Memory B cell (primary cell): ENCODE data around the gene SYNE2.
"Not testable (repeated sequence)": the region's sequence is repeated elsewhere in the genome, so short reads cannot be mapped to it uniquely, and the experiment has no call there.

Source experiments
- ATAC-seq: fragments of 150-1000 bp; cut with Tn5 transposase; 2 replicates; pipeline ENCODE4 v1.10.0; 2021; ENCODE audit warnings: low read depth, mild to moderate bottlenecking, moderate library complexity
- DNase-seq, 2 donors: peaks; one replicate each; pipeline ENCODE4 v3.0.0; 2022; ENCODE audit warnings: low spot score in 2 of 2
- H3K27ac Mint-ChIP-seq: one replicate; pipeline ENCODE4 v1.8.0; 2022; ENCODE audit warnings: mild to moderate bottlenecking, moderate library complexity, mixed read lengths
- H3K27me3 Mint-ChIP-seq: one replicate; pipeline ENCODE4 v1.8.0; 2022; ENCODE audit warnings: mixed read lengths
- H3K36me3 Mint-ChIP-seq: one replicate; pipeline ENCODE4 v1.8.0; 2022; ENCODE audit warnings: mild to moderate bottlenecking, mixed read lengths
- H3K4me1 Mint-ChIP-seq: one replicate; pipeline ENCODE4 v1.8.0; 2022; ENCODE audit warnings: mixed read lengths
- H3K4me3 Mint-ChIP-seq: one replicate; pipeline ENCODE4 v1.8.0; 2022; ENCODE audit warnings: mild to moderate bottlenecking, moderate library complexity, mixed read lengths
- H3K9me3 Mint-ChIP-seq: one replicate; pipeline ENCODE4 v1.8.0; 2022; ENCODE audit warnings: mixed read lengths

SYNE2 gene

GRCh38 chr14:64118403-64118742 is 265.6 kb downstream of the SYNE2 start:
- H3K4me3 Mint-ChIP-seq, ATAC-seq, H3K27me3 Mint-ChIP-seq, H3K27ac Mint-ChIP-seq, DNase-seq, H3K4me1 Mint-ChIP-seq, H3K9me3 Mint-ChIP-seq: not testable (repeated sequence)
- peaks cover 11% of the 10 kb centered on the region for H3K36me3 Mint-ChIP-seq

GRCh38 chr14:64118892-64119291 is 266.1 kb downstream of the SYNE2 start:
- H3K9me3 Mint-ChIP-seq = no peaks in the 10 kb centered on the region
- ATAC-seq = no peak
- no peak for DNase-seq
- H3K4me1 Mint-ChIP-seq = no peaks in the 10 kb centered on the region
- H3K4me3 Mint-ChIP-seq = no peak overlapping the region
- H3K27ac Mint-ChIP-seq = no peak overlapping the region
- no peaks in the 10 kb centered on the region for H3K27me3 Mint-ChIP-seq
- peaks cover 13% of the 10 kb centered on the region for H3K36me3 Mint-ChIP-seq

GRCh38 chr14:64119500-64119899 is 266.7 kb downstream of the SYNE2 start:
- no peaks in the 10 kb centered on the region for H3K4me1 Mint-ChIP-seq
- ATAC-seq (no peak), DNase-seq (no peak)
- no peak overlapping the region for H3K4me3 Mint-ChIP-seq
- peaks cover 13% of the 10 kb centered on the region for H3K36me3 Mint-ChIP-seq
- no peak overlapping the region for H3K27ac Mint-ChIP-seq
- no peaks in the 10 kb centered on the region for H3K27me3 Mint-ChIP-seq
- H3K9me3 Mint-ChIP-seq = no peaks in the 10 kb centered on the region

GRCh38 chr14:64119980-64120379 is 267.2 kb downstream of the SYNE2 start:
- no peaks in the 10 kb centered on the region for H3K4me1 Mint-ChIP-seq
- H3K27me3 Mint-ChIP-seq = no peaks in the 10 kb centered on the region
- DNase-seq (no peak), ATAC-seq (no peak)
- no peak overlapping the region for H3K27ac Mint-ChIP-seq
- H3K36me3 Mint-ChIP-seq = peaks cover 13% of the 10 kb centered on the region
- H3K4me3 Mint-ChIP-seq = no peak overlapping the region
- no peaks in the 10 kb centered on the region for H3K9me3 Mint-ChIP-seq

- no peak for DNase-seq
- Mint-ChIP-seq H3K36me3 (peaks cover 14% of the 10 kb centered on the region), H3K27me3 (no peaks in the 10 kb centered on the region), H3K4me3 (no peak overlapping the region), H3K27ac (no peak overlapping the region), H3K9me3 (no peaks in the 10 kb centered on the region), H3K4me1 (no peaks in the 10 kb centered on the region)
- ATAC-seq = no peak
Measured at GRCh38 chr14:64123241-64123822, 270.5 kb downstream of the SYNE2 start.

GRCh38 chr14:64125270-64125669 is 272.5 kb downstream of the SYNE2 start:
- no peaks in the 10 kb centered on the region for H3K27me3 Mint-ChIP-seq
- ATAC-seq = no peak
- H3K27ac Mint-ChIP-seq = no peak overlapping the region
- H3K9me3 Mint-ChIP-seq = no peaks in the 10 kb centered on the region
- H3K36me3 Mint-ChIP-seq = peaks cover 16% of the 10 kb centered on the region
- no peak for DNase-seq
- H3K4me1 Mint-ChIP-seq = no peaks in the 10 kb centered on the region
- H3K4me3 Mint-ChIP-seq = no peak overlapping the region

- peaks cover 17% of the 10 kb centered on the region for H3K36me3 Mint-ChIP-seq
- H3K9me3 Mint-ChIP-seq = no peaks in the 10 kb centered on the region
- no peak overlapping the region for H3K27ac Mint-ChIP-seq
- no peaks in the 10 kb centered on the region for H3K4me1 Mint-ChIP-seq
- no peak overlapping the region for H3K4me3 Mint-ChIP-seq
- ATAC-seq = no peak
- DNase-seq = no peak
- H3K27me3 Mint-ChIP-seq = no peaks in the 10 kb centered on the region
Measured at GRCh38 chr14:64126548-64126947, 273.7 kb downstream of the SYNE2 start.

GRCh38 chr14:64137657-64138290 is 285.0 kb downstream of the SYNE2 start:
- no peak overlapping the region for H3K4me3 Mint-ChIP-seq
- no peak overlapping the region for H3K27ac Mint-ChIP-seq
- H3K36me3 Mint-ChIP-seq = peaks cover 7% of the 10 kb centered on the region
- no peak for ATAC-seq
- H3K27me3 Mint-ChIP-seq = no peaks in the 10 kb centered on the region
- peaks cover 2% of the 10 kb centered on the region for H3K4me1 Mint-ChIP-seq
- no peaks in the 10 kb centered on the region for H3K9me3 Mint-ChIP-seq
- no peak for DNase-seq

- no peaks in the 10 kb centered on the region for H3K27me3 Mint-ChIP-seq
- H3K36me3 Mint-ChIP-seq = peaks cover 11% of the 10 kb centered on the region
- DNase-seq (no peak), ATAC-seq (no peak)
- H3K4me3 Mint-ChIP-seq = no peak overlapping the region
- no peaks in the 10 kb centered on the region for H3K9me3 Mint-ChIP-seq
- no peaks in the 10 kb centered on the region for H3K4me1 Mint-ChIP-seq
- no peak overlapping the region for H3K27ac Mint-ChIP-seq
Measured at GRCh38 chr14:64147126-64147790, 294.5 kb downstream of the SYNE2 start.

- H3K36me3 Mint-ChIP-seq = peaks cover 8% of the 10 kb centered on the region
- no peak overlapping the region for H3K27ac Mint-ChIP-seq
- no peak overlapping the region for H3K4me3 Mint-ChIP-seq
- DNase-seq = no peak
- H3K9me3 Mint-ChIP-seq = no peaks in the 10 kb centered on the region
- H3K4me1 Mint-ChIP-seq = no peaks in the 10 kb centered on the region
- no peaks in the 10 kb centered on the region for H3K27me3 Mint-ChIP-seq
- no peak for ATAC-seq
Measured at GRCh38 chr14:64149921-64150320, 297.1 kb downstream of the SYNE2 start.

GRCh38 chr14:64158608-64159007 is 305.8 kb downstream of the SYNE2 start:
- Mint-ChIP-seq H3K27ac (peak overlapping the region; percentile 65), H3K4me3 (no peak overlapping the region), H3K27me3 (no peaks in the 10 kb centered on the region), H3K36me3 (peaks cover 2% of the 10 kb centered on the region), H3K9me3 (no peaks in the 10 kb centered on the region), H3K4me1 (peaks cover 8% of the 10 kb centered on the region)
- DNase-seq = no peak
- no peak for ATAC-seq

- H3K9me3 Mint-ChIP-seq = no peaks in the 10 kb centered on the region
- no peaks in the 10 kb centered on the region for H3K27me3 Mint-ChIP-seq
- H3K36me3 Mint-ChIP-seq = peaks cover 2% of the 10 kb centered on the region
- DNase-seq (peak in 1 of 2 donors; percentile 22), ATAC-seq (peak; percentile 66)
- no peak overlapping the region for H3K27ac Mint-ChIP-seq
- H3K4me1 Mint-ChIP-seq = peaks cover 8% of the 10 kb centered on the region
- no peak overlapping the region for H3K4me3 Mint-ChIP-seq
Measured at GRCh38 chr14:64159588-64159987, 306.8 kb downstream of the SYNE2 start.

GRCh38 chr14:64170181-64170580 is 317.4 kb downstream of the SYNE2 start:
- Mint-ChIP-seq H3K4me3 (no peak overlapping the region), H3K36me3 (peaks cover 7% of the 10 kb centered on the region)

GRCh38 chr14:64174922-64175782 is 322.3 kb downstream of the SYNE2 start:
- DNase-seq = no peak
- H3K36me3 Mint-ChIP-seq = peaks cover 6% of the 10 kb centered on the region

More at GRCh38 chr14:64170181-64170580, 317.4 kb downstream of the SYNE2 start:
- ATAC-seq (peak; percentile 100), DNase-seq (peak; percentile 29 to 62)
- Mint-ChIP-seq H3K4me1 (peaks cover 9% of the 10 kb centered on the region), H3K27ac (peak overlapping the region; percentile 63), H3K9me3 (no peaks in the 10 kb centered on the region), H3K27me3 (no peaks in the 10 kb centered on the region)

More at GRCh38 chr14:64174922-64175782, 322.3 kb downstream of the SYNE2 start:
- H3K27ac Mint-ChIP-seq = peak overlapping the region; percentile 62
- H3K27me3 Mint-ChIP-seq = no peaks in the 10 kb centered on the region
- H3K9me3 Mint-ChIP-seq = no peaks in the 10 kb centered on the region
- no peak overlapping the region for H3K4me3 Mint-ChIP-seq
- no peak for ATAC-seq
- peaks cover 13% of the 10 kb centered on the region for H3K4me1 Mint-ChIP-seq
